ENCODE measurements around the gene PLEKHG1.

Gene PLEKHG1

DNA sequence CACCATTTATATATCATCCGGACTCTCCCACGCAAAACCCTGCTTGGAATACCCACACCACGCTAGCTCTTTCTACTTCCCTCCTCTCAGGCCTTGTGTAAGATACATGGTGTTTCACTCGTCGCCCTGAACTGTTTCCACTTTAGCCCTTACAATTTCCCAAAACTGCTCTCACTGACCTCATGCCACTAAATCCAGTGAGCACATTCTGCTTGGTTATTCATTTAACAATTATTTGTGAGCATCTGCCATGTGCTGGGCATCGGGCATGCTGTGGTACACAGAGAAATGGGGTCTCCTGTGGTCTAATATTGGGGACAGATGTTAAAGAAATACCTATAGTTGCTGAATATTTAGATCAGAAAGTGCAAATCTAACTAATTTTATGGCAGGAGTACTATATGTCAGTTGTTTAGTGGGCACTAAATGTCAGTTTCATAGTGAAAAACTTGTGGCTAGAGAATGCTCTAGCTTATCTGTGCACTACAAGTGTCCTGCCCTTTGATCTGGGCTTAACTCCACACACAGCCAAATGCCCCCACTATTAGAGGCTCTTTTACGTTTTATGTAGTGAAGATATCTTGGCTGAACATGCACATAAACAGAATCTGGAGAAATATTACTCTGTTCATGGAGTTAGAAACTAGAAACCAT lies 41.0 kb downstream of the PLEKHG1 start:
- DNase-seq (ENCODE audit: low read depth): no peak

DNA sequence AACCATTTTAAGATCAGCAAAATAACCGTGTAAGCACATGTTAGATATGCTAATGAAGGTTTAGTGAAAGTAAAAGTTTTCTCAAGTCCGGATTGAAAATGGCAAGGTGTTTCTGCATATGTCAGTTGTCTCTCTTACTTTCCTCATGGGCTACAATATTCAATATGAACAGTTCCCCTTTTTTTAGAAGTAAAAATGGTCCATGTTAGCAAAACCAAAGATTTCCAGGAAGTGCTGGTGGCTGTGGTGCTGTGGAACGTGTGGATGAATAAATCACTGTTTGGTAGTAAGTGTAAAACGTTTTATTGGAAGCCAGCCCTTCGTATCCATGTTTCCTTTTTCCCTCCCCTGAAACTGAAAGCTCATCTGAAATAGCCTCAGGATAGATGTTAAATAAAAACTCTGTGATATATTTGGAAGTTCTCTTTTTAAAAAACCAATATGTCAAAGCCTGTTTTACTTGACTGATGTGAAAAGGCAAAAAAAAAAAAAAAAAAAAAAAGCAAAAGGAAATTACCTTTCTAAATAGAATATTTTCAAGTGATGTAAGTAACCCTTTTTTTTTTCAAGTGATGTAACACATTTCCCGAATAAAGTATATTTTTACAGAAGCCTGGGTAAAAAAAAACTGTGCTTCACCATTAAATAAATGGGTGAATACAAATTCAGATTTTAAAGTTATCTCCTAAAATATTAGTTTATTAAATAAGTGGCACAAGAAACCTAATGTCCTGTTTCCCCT lies 41.9 kb downstream of the PLEKHG1 start:
- no peak for DNase-seq (ENCODE audit: low read depth)

DNA sequence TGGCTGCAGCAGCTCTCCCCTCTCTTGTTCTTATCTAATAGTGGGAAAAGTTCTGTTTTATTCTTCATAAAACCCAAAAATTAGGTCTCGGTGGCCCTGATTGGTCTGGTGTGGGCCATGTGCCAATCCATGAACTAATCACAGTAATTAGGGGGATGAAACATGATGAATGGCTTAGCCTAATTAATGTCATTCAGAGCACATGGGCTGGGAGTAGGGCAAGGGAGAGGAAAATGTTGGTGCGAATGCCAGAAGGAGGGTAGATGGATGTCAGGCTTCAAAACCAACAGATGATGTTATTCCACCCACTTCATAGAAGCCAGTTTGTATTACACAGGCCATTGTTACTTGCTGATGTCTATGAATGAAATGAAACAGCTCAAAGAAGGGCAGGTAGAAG lies 46.5 kb downstream of the PLEKHG1 start:
- DNase-seq (ENCODE audit: low read depth): no peak

DNA sequence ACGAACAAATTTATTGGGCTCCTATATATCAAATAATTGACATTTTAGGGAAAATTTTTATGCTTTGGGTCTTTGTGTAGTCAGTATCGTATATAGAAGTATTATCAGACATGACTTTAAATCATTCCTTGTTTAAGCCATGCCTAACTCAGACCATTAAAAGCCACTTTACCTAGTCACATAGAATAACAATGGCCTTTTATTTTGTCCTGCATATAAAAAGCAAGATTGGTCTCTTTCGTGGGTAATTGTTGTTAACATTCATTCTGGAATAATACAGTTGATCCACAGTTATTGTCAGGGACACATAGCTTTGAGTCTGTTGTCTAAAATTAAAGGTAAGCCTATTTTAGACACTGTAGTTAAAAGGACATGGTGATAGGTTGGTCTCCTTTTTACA lies 47.4 kb downstream of the PLEKHG1 start:
- DNase-seq (ENCODE audit: low read depth): no peak
